Activated B cell treated with CpG ODN at 0.5 μM for 24 hours (primary cell): ENCODE measurements around the gene XDH. TPM values are rescaled to one million over a fixed set of nuclear protein-coding genes. Genes with fewer than 3 reads are reported as not detected.

Source experiments
- ATAC-seq: fragments of 200-7000 bp; cut with Tn5 transposase; one replicate; pipeline ENCODE4 v1.10.0; 2021; ENCODE audit warnings: low read depth, mild to moderate bottlenecking, moderate library complexity
- CTCF ChIA-PET: fragments of 350-600 bp; sonication (Branson Sonifier 250); formaldehyde crosslinking; loops from one replicate; lab custom pipeline; 2021; ENCODE audit warnings: antibody characterized with exemption; lab: Charles Lee
- POLR2A ChIA-PET: fragments of 350-600 bp; sonication (Branson Sonifier 250); formaldehyde crosslinking; loops from one replicate; lab custom pipeline; 2021; ENCODE audit warnings: antibody characterized with exemption; lab: Charles Lee
- DNase-seq: peaks from one replicate; pipeline ENCODE4 v3.0.0; 2022
- H3K27ac Mint-ChIP-seq: one replicate; pipeline ENCODE4 v1.8.0; 2020; ENCODE audit warnings: mixed read lengths
- H3K27me3 Mint-ChIP-seq: one replicate; pipeline ENCODE4 v1.8.0; 2021; ENCODE audit warnings: mixed read lengths
- H3K36me3 Mint-ChIP-seq: one replicate; pipeline ENCODE4 v1.8.0; 2021; ENCODE audit warnings: low read depth, mixed read lengths
- H3K4me1 Mint-ChIP-seq: one replicate; pipeline ENCODE4 v1.8.0; 2021; ENCODE audit warnings: mixed read lengths
- H3K4me3 Mint-ChIP-seq: one replicate; pipeline ENCODE4 v1.8.0; 2020; ENCODE audit warnings: mild to moderate bottlenecking, mixed read lengths
- H3K9me3 Mint-ChIP-seq: one replicate; pipeline ENCODE4 v1.8.0; 2020; ENCODE audit warnings: mixed read lengths
- CTCF ChIP-seq: fragments of 200-600 bp; IDR thresholded peaks from one replicate; pipeline ENCODE4 v1.8.0; 2022; ENCODE audit warnings: antibody characterized with exemption, mild to moderate bottlenecking
- intact Hi-C: fragments of 100-400 bp; cut with micrococcal nuclease; formaldehyde crosslinking; loops from one replicate; pipeline ENCODE4 v1.15.1; 2024
- total RNA-seq: library from RNA; stranded (reverse); gene quantifications from 2 replicates; pipeline ENCODE4 v1.2.3, GENCODE V29; 2022

The XDH gene
- total RNA-seq: not detected in 2 replicates

- Mint-ChIP-seq H3K27me3 (peaks cover 15% of the 10 kb centered on the region), H3K27ac (no peak within 1 kb of the TSS), H3K4me1 (no peaks in the 10 kb centered on the region), H3K36me3 (no peaks in the 10 kb centered on the region), H3K4me3 (no peak within 1 kb of the TSS), H3K9me3 (peaks cover 16% of the 10 kb centered on the region)
- TF ChIP-seq CTCF: no peak
- POLR2A ChIA-PET: no interaction called here
- ATAC-seq: no peak
- DNase-seq: no peak
- CTCF ChIA-PET: no interaction called here
- intact Hi-C loops: loop anchor here (5.0 to 10.0 kb wide), 2 partner anchors 423 to 720 kb away; no protein-coding TSS in a partner anchor
Measured at GRCh38 chr2:31414601-31415241, at the start of gene XDH. XDH (minus strand) TSS chr2:31414742; CDS start chr2:31414666, 76 bp downstream.

- no peaks in the 10 kb centered on the region for H3K27me3 Mint-ChIP-seq
- TF ChIP-seq CTCF: no peak
- no peak overlapping the region for H3K27ac Mint-ChIP-seq
- DNase-seq (no peak), ATAC-seq (no peak)
- POLR2A ChIA-PET: interaction anchor here (0.6 kb wide), 1 partner anchor 773 kb away, joined by 5 read pairs; no protein-coding TSS in a partner anchor
- peaks cover 15% of the 10 kb centered on the region for H3K9me3 Mint-ChIP-seq
- no peaks in the 10 kb centered on the region for H3K4me1 Mint-ChIP-seq
- H3K36me3 Mint-ChIP-seq: no peaks in the 10 kb centered on the region
- intact Hi-C loops: no loop called here
- H3K4me3 Mint-ChIP-seq: no peak overlapping the region
- CTCF ChIA-PET: no interaction called here
Measured at GRCh38 chr2:31457651-31458050, 43.1 kb upstream of the XDH start.

GRCh38 chr2:31446848-31447247, 32.3 kb upstream of the XDH start:
- CTCF ChIA-PET: no interaction called here
- no peak for ATAC-seq
- POLR2A ChIA-PET: no interaction called here

GRCh38 chr2:31442376-31442775, 27.8 kb upstream of the XDH start:
- ATAC-seq (no peak), DNase-seq (no peak)
- intact Hi-C loops: no loop called here
- POLR2A ChIA-PET: no interaction called here
- no peak overlapping the region for H3K27ac Mint-ChIP-seq
- H3K4me1 Mint-ChIP-seq: no peaks in the 10 kb centered on the region
- H3K27me3 Mint-ChIP-seq: peaks cover 6% of the 10 kb centered on the region
- no peaks in the 10 kb centered on the region for H3K36me3 Mint-ChIP-seq
- CTCF ChIA-PET: no interaction called here
- no peak for TF ChIP-seq CTCF
- H3K9me3 Mint-ChIP-seq: peaks cover 13% of the 10 kb centered on the region
- H3K4me3 Mint-ChIP-seq: no peak overlapping the region

More at GRCh38 chr2:31446848-31447247, 32.3 kb upstream of the XDH start:
- Mint-ChIP-seq H3K27me3 (peaks cover 10% of the 10 kb centered on the region), H3K36me3 (no peaks in the 10 kb centered on the region), H3K4me3 (no peak overlapping the region), H3K27ac (no peak overlapping the region), H3K4me1 (no peaks in the 10 kb centered on the region), H3K9me3 (peaks cover 32% of the 10 kb centered on the region)
- TF ChIP-seq CTCF: no peak
- DNase-seq: no peak
- intact Hi-C loops: no loop called here

GRCh38 chr2:31440764-31441163, 26.2 kb upstream of the XDH start:
- DNase-seq (no peak), ATAC-seq (no peak)
- ChIA-PET CTCF (no interaction called here), POLR2A (no interaction called here)
- intact Hi-C loops: no loop called here
- H3K27me3 Mint-ChIP-seq: peaks cover under 1% of the 10 kb centered on the region
- H3K9me3 Mint-ChIP-seq: peaks cover 13% of the 10 kb centered on the region
- no peak overlapping the region for H3K27ac Mint-ChIP-seq
- H3K4me1 Mint-ChIP-seq: no peaks in the 10 kb centered on the region
- no peak for TF ChIP-seq CTCF
- H3K36me3 Mint-ChIP-seq: no peaks in the 10 kb centered on the region
- H3K4me3 Mint-ChIP-seq: no peak overlapping the region
